HCT116 (cell line): Measurements from ENCODE around the gene SLC6A3. TPM values are rescaled to one million over a fixed set of nuclear protein-coding genes. Genes with fewer than 3 reads are reported as not detected.

ENCODE experiments used
- ATAC-seq: fragments of 200-7000 bp; cut with Tn5 transposase; 2 replicates; pipeline ENCODE4 v1.9.1; 2020; ENCODE audit warnings: mild to moderate bottlenecking, moderate library complexity
- BruUV-seq: library from RNA; stranded (reverse); fragments of 400-500 nt; replicated peaks from 2 replicates; lab custom pipeline; 2021; lab: Mats Ljungman, UMichigan
- CTCF ChIA-PET: fragments of 300-600 bp; sonication (Branson Sonifier 250); formaldehyde crosslinking; loops from one replicate; lab custom pipeline; 2021; ENCODE audit warnings: antibody characterized with exemption; lab: Charles Lee
- POLR2A ChIA-PET: fragments of 300-600, 350-600 bp; sonication (Branson Sonifier 250); formaldehyde crosslinking; loops from one replicate; lab custom pipeline; 2021; ENCODE audit warnings: antibody characterized with exemption; lab: Charles Lee
- RAD21 ChIA-PET, 2 experiments: fragments of 300-600 bp; sonication (Branson Sonifier 250); formaldehyde crosslinking; loops; one replicate each; lab custom pipeline; 2023; ENCODE audit warnings: low total read pairs in 2 of 2; ENCODE audit not compliant: uncharacterized antibody in 2 of 2, unreplicated experiment in 2 of 2, low non-redundant PET in 1 of 2; lab: Charles Lee
- DNase-seq: peaks from one replicate; pipeline ENCODE4 v3.0.0-alpha.2; 2010; ENCODE audit warnings: low read depth, low spot score
- H2AFZ ChIP-seq: fragments of 200-600 bp; shearing (Covaris generic), sonication (generic); 2 replicates; pipeline ENCODE4 v1.6.1; 2017; ENCODE audit warnings: low read depth, mixed run types, mixed read lengths, antibody characterized with exemption, low read length; ENCODE audit not compliant: poor library complexity, severe bottlenecking
- H3K27ac ChIP-seq: 2 replicates; pipeline ENCODE4 v1.5.1; 2012; ENCODE audit warnings: low read depth, low read length
- H3K27me3 ChIP-seq: fragments of 200-600 bp; sonication (generic); 2 replicates; pipeline ENCODE4 v1.6.1; 2016; ENCODE audit warnings: mixed run types, low read length, mixed read lengths; ENCODE audit not compliant: insufficient read depth
- H3K36me3 ChIP-seq, 2 experiments: fragments of 200-500 bp in 1 of 2; fragments of 200-600 bp in 1 of 2; sonication (Bioruptor generic) in 1 of 2; sonication (generic) in 1 of 2; 2 replicates each; pipeline versions ENCODE4 v1.5.1 to v1.6.1; 2014 to 2016; ENCODE audit warnings: low read length in 2 of 2, inconsistent platforms in 1 of 2, mixed read lengths in 1 of 2, mixed run types in 1 of 2; ENCODE audit not compliant: insufficient read depth in 2 of 2, control insufficient read depth in 1 of 2
- H3K4me1 ChIP-seq, 2 experiments: fragments of 200-600 bp in 1 of 2; sonication (generic) in 1 of 2; 2 replicates each; pipeline versions ENCODE4 v1.5.1 to v1.6.1; 2012 to 2017; ENCODE audit warnings: low read length in 2 of 2, inconsistent platforms in 1 of 2, mild to moderate bottlenecking in 1 of 2, mixed read lengths in 1 of 2, mixed run types in 1 of 2, moderate library complexity in 1 of 2; ENCODE audit not compliant: insufficient read depth in 2 of 2, control insufficient read depth in 1 of 2
- H3K4me2 ChIP-seq: fragments of 200-600 bp; sonication (generic); 2 replicates; pipeline ENCODE4 v1.6.1; 2017; ENCODE audit warnings: mixed run types, low read length, mixed read lengths
- H3K4me3 ChIP-seq, 2 experiments: fragments of 200-600 bp in 1 of 2; sonication (generic) in 1 of 2; replicated peaks in 1 of 2; 2 replicates each; pipeline ENCODE4 v1.5.1; 2011 to 2016; ENCODE audit warnings: low read length in 2 of 2, control low read depth in 1 of 2, low read depth in 1 of 2, mild to moderate bottlenecking in 1 of 2, mixed read lengths in 1 of 2, mixed run types in 1 of 2
- H3K79me2 ChIP-seq: fragments of 200-600 bp; sonication (generic); 2 replicates; pipeline ENCODE4 v1.6.1; 2017; ENCODE audit warnings: mild to moderate bottlenecking, mixed run types, low read length, moderate library complexity, mixed read lengths; ENCODE audit not compliant: insufficient read depth
- H3K9ac ChIP-seq: fragments of 200-600 bp; sonication (generic); 2 replicates; pipeline ENCODE4 v1.6.1; 2016; ENCODE audit warnings: low read length, mixed read lengths
- H3K9me2 ChIP-seq: fragments of 200-600 bp; sonication (generic), shearing (Covaris generic); 2 replicates; pipeline ENCODE4 v1.6.1; 2017; ENCODE audit warnings: mixed run types, mild to moderate bottlenecking, moderate library complexity; ENCODE audit not compliant: insufficient read depth
- H3K9me3 ChIP-seq, 2 experiments: fragments of 200-500 bp in 1 of 2; fragments of 200-600 bp in 1 of 2; sonication (Bioruptor generic) in 1 of 2; sonication (generic) in 1 of 2; 2 replicates each; pipeline ENCODE4 v1.6.1; 2014 to 2017; ENCODE audit warnings: low read length in 2 of 2, mixed read lengths in 2 of 2, inconsistent platforms in 1 of 2, low read depth in 1 of 2, mild to moderate bottlenecking in 1 of 2, mixed run types in 1 of 2, moderate library complexity in 1 of 2; ENCODE audit not compliant: control insufficient read depth in 1 of 2, insufficient read depth in 1 of 2
- H4K20me1 ChIP-seq: fragments of 200-600 bp; sonication (generic), shearing (Covaris generic); 2 replicates; pipeline ENCODE4 v1.6.1; 2017; ENCODE audit warnings: mixed run types, mild to moderate bottlenecking, moderate library complexity; ENCODE audit not compliant: insufficient read depth
- CBX3 ChIP-seq: IDR thresholded peaks from 2 replicates; pipeline ENCODE4 v1.6.1; 2012; ENCODE audit warnings: low read depth
- CTCF ChIP-seq, 3 experiments: fragments of 200-600 bp in 1 of 3; sonication (generic) in 1 of 3; IDR thresholded peaks in 2 of 3; conservative IDR thresholded peaks in 1 of 3; 2 replicates each; pipeline ENCODE4 v1.5.1; 2012 to 2017; ENCODE audit warnings: low read depth in 2 of 3, low read length in 2 of 3, antibody characterized with exemption in 1 of 3, borderline replicate concordance in 1 of 3, control low read depth in 1 of 3, mild to moderate bottlenecking in 1 of 3, mixed read lengths in 1 of 3, mixed run types in 1 of 3, moderate library complexity in 1 of 3; ENCODE audit not compliant: insufficient read depth in 1 of 3
- EZH2phosphoT487 ChIP-seq: fragments of 200-600 bp; IDR thresholded peaks from 2 replicates; pipeline ENCODE4 v1.6.1; 2018; ENCODE audit warnings: antibody characterized with exemption, borderline replicate concordance
- JUND ChIP-seq: IDR thresholded peaks from 2 replicates; pipeline ENCODE4 v1.6.1; 2012
- MAX ChIP-seq: IDR thresholded peaks from 2 replicates; pipeline ENCODE4 v1.6.1; 2012
- REST ChIP-seq: IDR thresholded peaks from 2 replicates; pipeline ENCODE4 v1.6.1; 2012; ENCODE audit warnings: low read depth
- SIN3A ChIP-seq: IDR thresholded peaks from 2 replicates; pipeline ENCODE4 v1.6.1; 2012; ENCODE audit warnings: low read depth
- SP1 ChIP-seq: IDR thresholded peaks from 2 replicates; pipeline ENCODE4 v1.6.1; 2012; ENCODE audit warnings: low read depth
- SRF ChIP-seq: IDR thresholded peaks from 2 replicates; pipeline ENCODE4 v1.6.1; 2012; ENCODE audit warnings: low read depth
- TCF7L2 ChIP-seq: IDR thresholded peaks from 2 replicates; pipeline ENCODE4 v1.7.0; 2011; ENCODE audit warnings: borderline replicate concordance, inconsistent platforms; ENCODE audit not compliant: insufficient read depth, insufficient read length; ENCODE audit errors: extremely low read depth
- ZNF274 ChIP-seq: fragments of 200-500 bp; sonication (Bioruptor generic); IDR thresholded peaks from 2 replicates; pipeline ENCODE4 v1.6.1; 2014; ENCODE audit warnings: mild to moderate bottlenecking, low read depth, low read length, inconsistent platforms
- intact Hi-C: fragments of 100-400 bp; cut with micrococcal nuclease; formaldehyde crosslinking; loops from 2 replicates; pipeline ENCODE4 v1.10.0; 2022
- total RNA-seq: library from RNA; stranded (reverse); gene quantifications from one replicate; pipeline ENCODE4 v1.2.1, GENCODE V29; 2021; ENCODE audit not compliant: unreplicated experiment

SLC6A3 gene
- total RNA-seq, 1 experiment from 2014 or later: not detected

GRCh38 chr5:1431896-1432295 is 13.3 kb downstream of the SLC6A3 start:
- H2AFZ ChIP-seq: no peak overlapping the region
- peaks cover 14 to 23% of the 10 kb centered on the region in 2 experiments; a peak in 2 of 4 replicates for H3K9me3 ChIP-seq
- no peak overlapping the region for H3K4me3 ChIP-seq
- BruUV-seq: no TSS peak
- CTCF ChIA-PET: no interaction called here
- no peak for ATAC-seq
- intact Hi-C loops: no loop called here
- H4K20me1 ChIP-seq: no peaks in the 10 kb centered on the region
- DNase-seq: no peak
- no peaks in the 10 kb centered on the region for H3K27me3 ChIP-seq
- H3K79me2 ChIP-seq: no peaks in the 10 kb centered on the region
- no peaks in the 10 kb centered on the region for H3K4me1 ChIP-seq
- no peak overlapping the region for H3K27ac ChIP-seq
- POLR2A ChIA-PET: no interaction called here
- no peaks in the 10 kb centered on the region for H3K9me2 ChIP-seq
- RAD21 ChIA-PET: no interaction called here
- H3K9ac ChIP-seq: no peak overlapping the region
- H3K36me3 ChIP-seq: no peaks in the 10 kb centered on the region
- TF ChIP-seq CBX3 (no peak), TCF7L2 (no peak), ZNF274 (no peak), REST (no peak), CTCF (IDR thresholded peaks at IDR 0.05 in 2 of 3, conservative IDR thresholded peaks at IDR 0.05 in 1 of 3; ENCODE audit: borderline replicate concordance in 1 of 3, insufficient read depth in 1 of 3, low read depth in 2 of 3, low read length in 2 of 3) (no peak), SP1 (no peak), MAX (no peak), JUND (no peak), EZH2phosphoT487 (no peak), SIN3A (no peak), SRF (no peak)
- no peak overlapping the region for H3K4me2 ChIP-seq
